Adrenal gland (tissue), 5 donors: Measurements from ENCODE around the gene RABGAP1.

Experiments used
- CTCF ChIP-seq, 6 experiments: fragments of 450-650 bp in 4 of 6; fragments of 200-600 bp in 2 of 6; sonication (generic) in 1 of 6; IDR thresholded peaks; 1 replicate in 5 of 6; 2 replicates in 1 of 6; pipeline versions ENCODE4 v1.5.1 to v1.8.0; 2016 to 2021; ENCODE audit warnings: antibody characterized with exemption in 6 of 6, mild to moderate bottlenecking in 2 of 6, moderate library complexity in 1 of 6
- POLR2A ChIP-seq, 2 donors: fragments of 450-650 bp; IDR thresholded peaks; one replicate each; pipeline ENCODE4 v1.6.1; 2017; ENCODE audit warnings: antibody characterized with exemption in 2 of 2, mild to moderate bottlenecking in 2 of 2, moderate library complexity in 1 of 2
- donor health status: DM: no; HTN: no; CAD: no.

- no peak for TF ChIP-seq CTCF (IDR thresholded peaks at IDR 0.05)
- no peak for TF ChIP-seq POLR2A (IDR thresholded peaks at IDR 0.05)
Measured at GRCh38 chr9:123131993-123132392, 191.2 kb downstream of the RABGAP1 start.
